Effector memory CD4-positive, alpha-beta T cell (primary cell): ENCODE data around the gene TCN1.

Experiments
- DNase-seq, 3 donors: peaks; one replicate each; pipeline ENCODE4 v3.0.0-alpha.2; 2020
- H3K27ac ChIP-seq: 2 replicates; pipeline ENCODE4 v1.7.0; 2013; ENCODE audit warnings: mild to moderate bottlenecking, low read length, moderate library complexity; ENCODE audit not compliant: insufficient read depth, poor library complexity, severe bottlenecking
- H3K27me3 ChIP-seq: replicated peaks from 2 replicates; pipeline ENCODE4 v1.7.0; 2013; ENCODE audit warnings: mild to moderate bottlenecking, low read length; ENCODE audit not compliant: insufficient read depth, control insufficient read depth, poor library complexity, severe bottlenecking
- H3K36me3 ChIP-seq: 2 replicates; pipeline ENCODE4 v1.7.0; 2013; ENCODE audit warnings: mild to moderate bottlenecking, low read length, moderate library complexity; ENCODE audit not compliant: control insufficient read depth, insufficient read depth
- H3K4me1 ChIP-seq: 2 replicates; pipeline ENCODE4 v1.7.0; 2013; ENCODE audit warnings: low read length, mild to moderate bottlenecking; ENCODE audit not compliant: control insufficient read depth, insufficient read depth, poor library complexity, severe bottlenecking
- H3K4me3 ChIP-seq: 2 replicates; pipeline ENCODE4 v1.7.0; 2013; ENCODE audit warnings: low read length, low read depth, mild to moderate bottlenecking; ENCODE audit not compliant: insufficient read depth, poor library complexity, severe bottlenecking
- H3K9me3 ChIP-seq: 2 replicates; pipeline ENCODE4 v1.7.0; 2013; ENCODE audit warnings: mild to moderate bottlenecking, low read length, moderate library complexity; ENCODE audit not compliant: control insufficient read depth

The TCN1 gene

GRCh38 chr11:59883597-59883996 lies 17.3 kb upstream of the TCN1 start:
- Histone ChIP-seq H3K36me3 (no peaks in the 10 kb centered on the region), H3K4me1 (no peaks in the 10 kb centered on the region), H3K4me3 (no peak overlapping the region), H3K27me3 (no peaks in the 10 kb centered on the region), H3K27ac (no peak overlapping the region), H3K9me3 (no peaks in the 10 kb centered on the region)
- DNase-seq, result no peak

GRCh38 chr11:59879567-59879966 lies 13.3 kb upstream of the TCN1 start:
- H3K4me3 ChIP-seq, result no peak overlapping the region
- H3K9me3 ChIP-seq, result no peaks in the 10 kb centered on the region
- no peaks in the 10 kb centered on the region for H3K4me1 ChIP-seq
- no peaks in the 10 kb centered on the region for H3K27me3 ChIP-seq
- H3K36me3 ChIP-seq, result no peaks in the 10 kb centered on the region
- H3K27ac ChIP-seq, result no peak overlapping the region
- no peak for DNase-seq

GRCh38 chr11:59878575-59878974 lies 12.3 kb upstream of the TCN1 start, which contains the start of gene OOSP3:
Gene OOSP3 (plus strand): TSS chr11:59878782. CDS start chr11:59878809, 27 bp downstream.
- no peaks in the 10 kb centered on the region for H3K4me1 ChIP-seq
- H3K4me3 ChIP-seq, result no peak within 1 kb of the TSS
- H3K27me3 ChIP-seq, result no peaks in the 10 kb centered on the region
- no peak for DNase-seq
- H3K36me3 ChIP-seq, result no peaks in the 10 kb centered on the region
- H3K27ac ChIP-seq, result no peak within 1 kb of the TSS
- no peaks in the 10 kb centered on the region for H3K9me3 ChIP-seq

GRCh38 chr11:59877784-59878183 lies 11.5 kb upstream of the TCN1 start:
- DNase-seq, result no peak
- Histone ChIP-seq H3K27me3 (no peaks in the 10 kb centered on the region), H3K4me1 (no peaks in the 10 kb centered on the region), H3K4me3 (no peak overlapping the region), H3K9me3 (no peaks in the 10 kb centered on the region), H3K27ac (no peak overlapping the region), H3K36me3 (no peaks in the 10 kb centered on the region)

- no peaks in the 10 kb centered on the region for H3K9me3 ChIP-seq
- H3K4me3 ChIP-seq, result no peak overlapping the region
- H3K27ac ChIP-seq, result no peak overlapping the region
- DNase-seq, result no peak
- H3K36me3 ChIP-seq, result no peaks in the 10 kb centered on the region
- H3K4me1 ChIP-seq, result no peaks in the 10 kb centered on the region
- no peaks in the 10 kb centered on the region for H3K27me3 ChIP-seq
Measured at GRCh38 chr11:59877325-59877724, 11.0 kb upstream of the TCN1 start.

- Histone ChIP-seq H3K4me1 (no peaks in the 10 kb centered on the region), H3K27ac (no peak overlapping the region), H3K27me3 (no peaks in the 10 kb centered on the region), H3K36me3 (no peaks in the 10 kb centered on the region), H3K4me3 (no peak overlapping the region), H3K9me3 (no peaks in the 10 kb centered on the region)
- DNase-seq, result no peak
Measured at GRCh38 chr11:59875856-59876519, 9.7 kb upstream of the TCN1 start.

- no peaks in the 10 kb centered on the region for H3K36me3 ChIP-seq
- H3K9me3 ChIP-seq, result no peaks in the 10 kb centered on the region
- H3K4me1 ChIP-seq, result no peaks in the 10 kb centered on the region
- no peak overlapping the region for H3K27ac ChIP-seq
- no peak overlapping the region for H3K4me3 ChIP-seq
- no peak for DNase-seq
- no peaks in the 10 kb centered on the region for H3K27me3 ChIP-seq
Measured at GRCh38 chr11:59872076-59872475, 5.8 kb upstream of the TCN1 start.

- Histone ChIP-seq H3K27ac (no peak overlapping the region), H3K9me3 (no peaks in the 10 kb centered on the region), H3K4me3 (no peak overlapping the region), H3K36me3 (no peaks in the 10 kb centered on the region), H3K4me1 (no peaks in the 10 kb centered on the region), H3K27me3 (no peaks in the 10 kb centered on the region)
- no peak for DNase-seq
Measured at GRCh38 chr11:59867946-59868345, 1.7 kb upstream of the TCN1 start.

- no peaks in the 10 kb centered on the region for H3K27me3 ChIP-seq
- no peaks in the 10 kb centered on the region for H3K9me3 ChIP-seq
- no peaks in the 10 kb centered on the region for H3K4me1 ChIP-seq
- H3K36me3 ChIP-seq, result no peaks in the 10 kb centered on the region
- no peak for DNase-seq
- H3K4me3 ChIP-seq, result no peak overlapping the region
- H3K27ac ChIP-seq, result no peak overlapping the region
Measured at GRCh38 chr11:59866836-59867235, 549 bp upstream of the TCN1 start.

GRCh38 chr11:59865031-59865430 lies 1.3 kb downstream of the TCN1 start:
- Histone ChIP-seq H3K36me3 (no peaks in the 10 kb centered on the region), H3K27ac (no peak overlapping the region), H3K4me1 (no peaks in the 10 kb centered on the region), H3K4me3 (no peak overlapping the region), H3K27me3 (no peaks in the 10 kb centered on the region), H3K9me3 (no peaks in the 10 kb centered on the region)
- DNase-seq, result no peak
